ENCODE results near the gene CMTM6.
"Not testable (repeated sequence)": the region's sequence is repeated elsewhere in the genome, so short reads cannot be mapped to it uniquely, and the experiment has no call there.

CMTM6 gene

DNA sequence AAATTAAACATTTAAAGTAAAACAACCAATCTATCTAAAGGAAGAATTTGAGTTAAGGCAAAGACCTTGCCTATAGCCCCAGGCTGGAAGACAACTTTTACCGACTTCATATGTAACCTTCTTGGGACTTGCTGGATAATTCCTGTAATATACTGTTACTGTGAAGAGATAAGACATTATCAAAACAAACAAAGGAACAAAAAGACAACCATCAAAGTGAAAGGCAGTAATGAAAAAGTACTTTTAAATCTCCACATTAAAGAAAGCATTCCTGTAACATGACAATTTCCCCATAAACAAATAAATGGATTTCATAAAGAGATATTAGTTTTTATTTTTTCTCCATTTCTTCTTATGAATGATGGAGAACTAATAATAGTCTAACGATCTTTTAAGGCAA, 2.4 kb downstream of the CMTM6 start:
- no peak for DNase-seq (ENCODE audit: low read depth in 2 of 2, low spot score in 1 of 2)

DNA sequence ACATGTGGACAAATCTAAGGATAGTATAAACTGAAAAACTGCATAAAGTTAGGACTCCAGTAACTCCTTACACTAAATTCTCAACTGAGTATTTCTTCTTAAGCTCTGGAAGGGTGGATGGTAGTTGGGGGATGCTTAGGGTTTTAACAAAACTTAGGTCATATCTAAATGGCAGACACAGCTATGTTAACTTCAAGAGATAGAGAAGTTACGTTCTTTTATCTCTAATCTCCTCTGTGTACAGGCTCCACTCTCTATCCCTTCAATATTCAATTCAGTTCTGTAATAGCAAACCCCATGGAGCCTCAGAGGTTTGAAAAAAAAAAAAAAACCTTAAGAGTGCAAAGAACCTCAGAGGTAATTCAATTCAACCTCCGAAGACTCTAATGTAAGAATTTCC, 3.1 kb downstream of the CMTM6 start:
- no peak for DNase-seq (ENCODE audit: low read depth in 2 of 2, low spot score in 1 of 2)

DNA sequence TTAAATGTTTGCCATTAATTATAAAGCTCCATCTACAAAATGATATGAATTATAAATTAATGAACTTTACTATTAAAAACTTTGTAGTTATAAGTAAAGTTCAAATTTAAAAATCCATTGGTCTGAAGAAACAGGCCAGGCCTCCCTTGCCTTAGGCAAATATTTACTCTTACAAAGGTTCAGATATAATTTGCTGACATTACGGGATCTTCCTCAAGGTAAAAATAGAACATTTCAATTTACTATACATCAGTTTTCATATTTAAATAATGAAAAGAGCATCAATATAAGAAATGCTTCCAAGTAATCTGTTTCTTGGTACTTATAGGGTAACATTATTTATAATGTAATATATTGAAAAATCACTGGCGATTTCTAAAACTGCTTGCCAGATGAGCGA, 3.7 kb downstream of the CMTM6 start:
- no peak for DNase-seq (ENCODE audit: low read depth in 2 of 2, low spot score in 1 of 2)

DNA sequence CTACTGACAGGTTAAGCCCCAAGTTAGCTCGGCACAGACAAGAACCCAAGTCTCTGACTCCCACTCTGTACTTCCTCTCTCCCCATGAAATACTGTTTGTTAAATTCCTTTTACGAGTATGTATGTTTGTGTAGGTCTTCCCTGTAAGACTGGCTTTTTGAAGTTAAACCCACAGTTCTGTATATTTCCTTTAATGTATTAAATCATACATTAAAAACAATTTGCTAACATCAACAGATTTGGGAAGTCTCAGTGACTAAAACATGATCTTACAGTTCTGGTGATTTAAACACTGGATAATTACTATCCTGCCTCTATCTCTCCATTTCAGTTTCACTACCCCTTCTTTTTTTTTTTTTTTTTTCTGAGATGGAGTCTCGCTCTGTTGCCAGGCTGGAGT, 4.4 kb downstream of the CMTM6 start:
- DNase-seq (ENCODE audit: low read depth in 2 of 2, low spot score in 1 of 2), result no peak

DNA sequence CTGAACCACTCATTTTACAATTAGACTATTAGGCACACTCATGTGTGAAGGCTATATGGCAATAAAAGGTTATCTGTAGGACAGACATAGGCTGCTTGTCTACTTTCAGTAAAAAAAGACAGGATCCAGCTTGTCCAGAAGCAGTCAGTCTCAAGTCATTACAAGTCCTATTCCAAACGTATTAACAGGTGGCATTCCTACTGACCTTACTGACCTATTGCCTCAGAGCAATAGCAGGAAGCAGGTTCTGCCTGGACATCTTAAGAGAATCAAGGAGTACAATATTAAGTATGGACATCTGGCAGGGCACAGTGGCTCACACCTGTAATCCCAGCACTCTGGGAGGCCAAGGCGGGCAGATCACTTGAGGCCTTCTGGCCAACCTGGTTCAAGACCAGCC, 7.0 kb downstream of the CMTM6 start:
- DNase-seq (ENCODE audit: low read depth in 2 of 2, low spot score in 1 of 2), result no peak

DNA sequence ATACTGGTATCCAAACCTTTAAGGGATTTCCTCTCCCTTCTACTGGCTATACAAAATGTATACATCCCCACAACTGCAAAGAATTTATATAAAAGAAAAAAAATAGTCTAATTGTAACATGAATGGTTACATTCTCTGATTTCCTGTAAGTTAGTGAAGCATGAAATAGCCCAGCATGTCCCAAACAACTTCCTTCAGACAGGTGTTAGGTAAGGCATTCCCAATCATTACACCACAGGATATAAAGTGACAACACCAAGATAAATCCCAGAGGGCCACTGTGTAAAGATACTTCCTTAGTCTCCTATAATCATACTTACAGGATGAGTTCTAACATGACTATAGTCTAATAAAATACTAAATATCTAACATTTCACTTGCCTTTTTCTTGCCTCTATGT, 7.6 kb downstream of the CMTM6 start:
- no peak for DNase-seq (ENCODE audit: low read depth in 2 of 2, low spot score in 1 of 2)

DNA sequence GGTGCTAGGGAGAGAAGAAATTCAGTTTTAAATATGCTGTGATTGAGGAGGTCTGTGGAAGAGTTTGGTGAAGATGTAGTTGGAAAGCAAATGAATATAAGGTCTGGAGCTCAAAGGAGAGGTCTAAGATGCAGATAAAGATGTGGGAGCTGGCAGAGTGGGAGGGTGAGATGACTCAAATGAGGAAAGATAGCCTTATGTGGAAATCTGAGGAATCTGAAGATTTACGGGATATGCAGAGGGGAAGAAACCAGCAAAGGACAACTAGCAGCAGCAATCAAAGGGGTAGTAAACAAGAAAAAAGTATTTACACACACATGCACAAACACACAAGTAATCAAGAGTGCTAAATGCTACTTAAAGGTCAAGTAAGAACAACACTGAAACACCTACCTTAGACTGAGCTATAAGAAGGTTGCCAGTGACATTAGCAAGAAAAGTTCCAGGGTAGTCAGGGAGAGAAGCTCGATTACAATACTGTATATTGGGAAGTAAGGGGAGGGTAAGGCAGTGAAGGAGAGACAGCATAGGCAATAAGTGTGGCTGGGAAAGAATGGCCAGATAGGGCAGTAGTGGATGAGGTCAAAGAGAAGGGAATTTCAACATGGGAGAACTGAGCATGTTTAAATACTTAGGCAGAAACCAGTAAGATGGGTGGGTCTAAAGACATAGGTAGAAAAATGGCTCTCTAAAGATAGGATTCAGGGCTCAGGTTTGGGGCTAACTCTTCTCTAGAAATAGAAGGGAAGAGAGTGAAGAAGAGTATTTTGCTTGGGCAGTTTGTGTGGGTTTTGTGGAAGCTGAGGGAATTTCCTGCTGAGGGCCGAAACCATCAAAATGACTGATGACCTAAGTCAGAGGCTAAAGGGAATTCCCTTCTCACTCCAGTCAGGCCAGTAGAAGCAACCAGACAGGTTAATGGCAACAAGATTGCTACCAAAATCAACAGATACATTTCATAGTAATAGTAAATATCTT, 8.9 kb downstream of the CMTM6 start:
- no peak for DNase-seq (ENCODE audit: low read depth in 2 of 2, low spot score in 1 of 2)

DNA sequence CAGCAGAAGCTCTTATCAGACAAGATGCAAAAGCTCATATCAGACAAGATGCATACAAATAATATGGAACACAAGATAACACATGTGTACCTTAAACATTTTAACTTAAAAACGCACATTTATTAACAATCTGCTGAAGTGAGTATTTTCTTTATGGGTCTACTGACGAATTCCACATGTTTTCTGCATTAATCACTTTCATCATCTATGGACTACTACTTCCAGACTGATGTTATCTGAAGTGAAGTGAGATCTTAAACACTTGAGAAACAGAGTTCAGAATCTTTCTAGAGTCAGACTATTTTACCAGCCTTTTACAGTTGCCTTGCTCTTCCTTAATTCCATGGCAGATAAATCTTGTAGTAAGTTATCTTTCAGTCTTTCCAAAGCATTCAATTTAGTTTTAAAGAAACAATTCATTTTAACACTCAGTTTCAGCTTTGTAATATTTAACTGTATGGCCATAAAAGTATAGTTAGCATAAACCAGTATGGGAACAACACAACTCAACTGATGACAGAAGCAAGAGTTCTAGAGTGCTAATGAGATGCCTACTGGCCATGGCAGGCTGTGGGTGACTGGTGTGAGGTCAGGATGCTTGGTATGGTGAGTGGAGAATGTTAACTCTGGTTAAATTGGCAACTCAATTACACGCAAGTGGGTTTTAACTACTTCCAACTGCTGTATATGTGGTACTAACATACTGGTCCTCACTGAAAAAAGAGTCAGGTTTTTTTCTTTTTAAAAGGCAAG, 9.8 kb downstream of the CMTM6 start:
- DNase-seq (ENCODE audit: low read depth in 2 of 2, low spot score in 1 of 2), result no peak

DNA sequence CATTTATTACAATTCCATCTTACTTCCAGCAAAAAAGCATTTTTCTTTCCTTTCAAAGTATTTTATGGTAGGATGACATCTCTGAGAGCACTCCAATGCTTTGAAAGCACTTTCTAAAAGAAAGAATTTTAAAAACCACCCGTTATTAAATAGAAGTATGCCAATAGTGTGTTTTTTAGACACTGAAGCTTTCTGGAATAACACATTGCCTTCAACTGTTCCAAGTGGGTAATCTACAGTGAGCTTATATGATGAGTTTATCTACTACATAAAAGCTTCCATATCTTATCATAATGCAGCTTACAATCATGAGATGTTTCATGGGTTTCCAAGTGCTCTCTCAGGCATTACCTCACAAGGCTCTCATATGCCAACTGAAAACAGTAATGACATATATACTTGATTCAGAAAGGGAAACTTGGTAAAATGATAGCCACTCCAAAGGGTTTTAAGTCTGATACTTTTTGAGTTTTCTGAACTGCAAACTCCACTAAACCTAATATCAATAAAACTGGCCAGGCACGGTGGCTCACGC, 14.1 kb downstream of the CMTM6 start:
- DNase-seq (ENCODE audit: low read depth in 2 of 2, low spot score in 1 of 2), result no peak

DNA sequence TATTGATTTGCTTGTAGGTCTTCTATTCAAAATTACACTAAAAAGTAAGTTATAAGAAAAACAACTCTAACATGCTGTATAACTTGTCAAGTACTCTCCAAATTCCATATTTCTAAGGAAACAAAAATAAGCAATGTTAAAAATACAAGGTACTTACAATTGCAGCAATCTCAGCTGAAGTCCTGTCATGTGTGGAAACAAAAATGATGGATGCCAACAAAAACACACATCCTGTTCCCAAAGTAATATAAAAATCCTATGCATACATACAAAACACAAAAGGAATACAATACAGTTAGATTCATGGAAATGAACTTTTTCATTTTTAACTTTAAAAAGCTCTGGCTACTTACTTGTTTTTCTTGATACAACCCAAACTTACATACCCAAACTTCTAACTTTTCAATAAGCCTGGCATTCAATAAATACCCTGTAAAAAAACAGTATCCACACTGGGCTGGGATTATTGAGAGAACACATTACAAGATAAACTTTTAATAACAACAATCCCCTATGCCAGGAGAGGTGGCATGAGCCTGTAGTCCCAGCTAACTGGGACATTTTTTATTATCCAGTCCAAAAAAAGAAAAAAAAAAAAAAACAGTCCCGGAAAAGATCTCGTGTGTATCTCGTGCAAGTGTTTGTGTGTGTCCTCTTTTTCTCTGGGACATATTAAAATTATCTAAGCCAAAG, 14.7 kb downstream of the CMTM6 start:
- DNase-seq (ENCODE audit: low read depth in 2 of 2, low spot score in 1 of 2), result no peak

DNA sequence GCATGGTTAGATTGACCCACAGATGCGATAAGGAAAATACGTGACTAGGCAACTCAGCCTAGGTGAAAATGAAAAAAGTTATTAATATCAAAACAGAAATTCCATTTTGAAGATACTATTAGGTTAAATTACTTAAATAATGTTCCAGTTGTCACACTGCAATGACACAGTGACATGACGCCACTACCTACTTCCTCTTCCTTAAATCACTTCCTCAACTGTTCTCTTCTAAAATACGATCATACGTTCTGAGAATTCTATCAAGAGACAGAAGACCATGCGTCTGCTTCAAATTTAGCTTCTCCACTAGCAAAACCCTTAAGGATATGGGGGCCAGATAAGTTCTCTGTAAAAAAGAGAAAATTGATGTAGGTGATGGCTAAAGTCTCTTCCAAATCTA, 18.2 kb downstream of the CMTM6 start:
- no peak for DNase-seq (ENCODE audit: low read depth in 2 of 2, low spot score in 1 of 2)

DNA sequence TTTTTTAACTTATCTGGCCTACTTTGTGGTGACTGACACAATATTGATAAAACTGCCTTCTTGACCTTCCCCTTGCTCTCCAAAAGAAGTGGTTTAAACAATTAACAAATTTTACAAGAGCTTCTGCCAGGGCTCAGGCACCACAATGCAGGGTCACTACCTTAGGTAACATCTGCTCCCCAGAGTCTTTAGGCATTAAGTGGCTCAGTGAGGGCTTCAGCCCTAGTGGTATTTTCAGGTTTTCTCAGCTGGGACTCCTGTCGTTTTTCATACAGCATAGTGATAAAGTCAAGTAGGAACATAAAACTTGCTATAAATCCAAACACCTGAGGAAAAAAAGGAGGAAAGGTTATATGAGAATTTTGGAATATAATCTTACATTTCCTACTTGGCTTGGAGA, 18.9 kb downstream of the CMTM6 start:
- DNase-seq (ENCODE audit: low read depth in 2 of 2, low spot score in 1 of 2), result no peak

DNA sequence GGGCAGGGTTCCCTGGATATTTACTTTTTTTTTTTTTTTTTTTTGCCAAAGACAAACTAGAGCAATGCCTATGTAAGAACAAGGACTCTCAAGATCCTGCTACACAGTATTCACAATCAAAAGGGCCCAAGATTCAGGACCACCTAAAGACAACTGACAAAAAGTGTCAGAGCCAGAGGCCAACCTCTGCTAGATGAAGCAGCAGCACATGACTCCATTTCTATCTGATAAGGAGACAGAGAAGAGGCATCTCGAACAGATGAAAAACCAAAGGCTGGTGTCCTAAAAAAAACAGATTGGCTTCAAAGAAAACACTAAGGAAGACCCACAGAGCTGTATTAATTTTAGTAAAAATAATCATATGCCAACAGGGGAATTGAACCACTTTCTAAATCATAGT, 20.0 kb downstream of the CMTM6 start:
- no peak for DNase-seq (ENCODE audit: low read depth in 2 of 2, low spot score in 1 of 2)

DNA sequence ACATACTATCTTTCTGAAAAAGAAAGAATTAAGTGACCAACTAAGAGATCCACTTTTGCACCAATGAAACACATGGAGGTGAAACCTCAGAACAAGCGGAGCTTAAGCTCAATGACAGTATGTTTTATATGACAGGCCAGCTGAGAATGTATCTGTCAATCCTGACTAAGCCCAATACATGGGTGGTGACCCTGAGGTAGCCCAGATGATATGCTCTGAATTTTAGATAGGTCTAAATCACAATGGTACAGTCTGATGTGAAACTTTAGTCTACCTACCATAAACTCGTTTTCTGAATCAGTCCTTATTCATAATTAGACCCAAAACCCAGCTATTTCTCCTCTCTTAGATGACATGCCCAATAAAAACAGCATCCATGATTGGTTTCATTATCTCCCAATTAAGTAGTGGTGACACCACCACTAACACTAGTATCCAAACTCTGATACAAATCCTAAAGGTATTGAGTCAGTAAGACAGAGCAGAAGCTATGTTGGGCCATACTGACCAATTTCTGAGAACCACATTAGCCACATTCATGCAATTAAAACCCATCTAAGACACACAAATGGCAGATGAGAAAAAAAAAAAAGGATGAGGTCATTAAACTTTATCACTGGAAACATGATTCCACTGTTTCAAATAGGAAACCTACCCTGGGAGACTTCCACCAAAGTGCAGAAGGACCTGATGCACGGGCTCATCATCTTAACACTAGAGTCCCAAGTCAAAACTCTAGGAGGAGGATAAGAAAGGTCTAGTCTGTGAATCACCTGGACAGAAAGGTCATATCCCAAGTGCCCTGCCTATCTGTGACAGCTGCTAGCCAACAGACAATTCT, 20.6 kb downstream of the CMTM6 start:
- no peak for DNase-seq (ENCODE audit: low read depth in 2 of 2, low spot score in 1 of 2)

DNA sequence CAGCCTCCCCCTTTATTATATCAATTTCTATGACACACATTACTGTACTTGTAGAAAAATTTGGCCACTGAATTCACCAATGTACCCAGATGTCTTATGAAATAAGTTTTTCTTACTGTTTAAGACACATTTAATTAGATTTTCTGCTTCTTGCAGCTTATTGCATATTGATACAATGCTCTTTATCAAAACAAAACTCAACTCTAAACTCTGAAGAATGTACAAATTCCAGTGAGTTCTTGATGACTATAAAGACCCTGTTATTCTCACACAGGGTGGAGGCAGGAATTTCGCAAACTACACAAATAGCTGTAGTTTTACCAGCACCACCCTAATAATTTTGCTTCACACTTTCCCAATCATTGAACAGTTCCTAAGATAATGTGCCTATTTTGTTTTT, 22.0 kb downstream of the CMTM6 start:
- no peak for DNase-seq (ENCODE audit: low read depth in 2 of 2, low spot score in 1 of 2)

DNA sequence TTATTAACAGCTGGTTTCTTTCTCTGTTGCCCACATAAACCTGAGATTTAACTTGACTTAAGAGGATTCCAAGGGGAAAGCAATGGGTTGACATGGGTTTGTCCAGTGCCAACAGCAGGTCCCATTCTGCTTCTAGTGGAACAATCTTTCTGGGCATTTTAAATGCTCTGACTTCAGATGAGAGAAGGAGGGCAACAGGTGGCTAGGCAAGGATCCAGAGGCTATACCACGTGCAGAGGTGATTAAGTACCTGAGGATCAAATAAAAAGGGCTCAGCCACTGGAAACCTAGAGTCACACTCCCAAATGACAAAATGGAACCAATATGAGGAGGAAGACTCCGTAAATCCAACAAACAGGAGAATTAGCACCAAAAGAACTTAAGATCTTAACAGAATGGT, 28.5 kb downstream of the CMTM6 start:
- no peak for DNase-seq (ENCODE audit: low read depth in 2 of 2, low spot score in 1 of 2)

DNA sequence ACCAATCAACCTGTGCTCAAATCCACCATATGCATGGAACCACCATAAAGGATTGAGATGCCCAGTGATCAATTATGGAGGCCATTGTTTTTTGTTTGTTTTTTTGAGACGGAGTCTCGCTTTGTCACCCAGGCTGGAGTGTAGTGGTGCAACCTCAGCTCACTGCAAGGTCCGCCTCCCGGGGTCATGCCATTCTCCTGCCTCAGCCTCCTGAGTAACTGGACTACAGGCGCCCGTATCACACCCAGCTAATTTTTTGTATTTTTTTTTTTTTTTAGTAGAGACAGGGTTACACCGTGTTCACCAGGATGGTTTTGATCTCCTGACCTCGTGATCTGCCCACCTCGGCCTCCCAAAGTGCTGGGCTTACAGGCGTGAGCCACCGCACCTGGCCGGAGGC, 30.5 kb downstream of the CMTM6 start:
- not testable (repeated sequence) for DNase-seq (ENCODE audit: low read depth in 2 of 2, low spot score in 1 of 2)

DNA sequence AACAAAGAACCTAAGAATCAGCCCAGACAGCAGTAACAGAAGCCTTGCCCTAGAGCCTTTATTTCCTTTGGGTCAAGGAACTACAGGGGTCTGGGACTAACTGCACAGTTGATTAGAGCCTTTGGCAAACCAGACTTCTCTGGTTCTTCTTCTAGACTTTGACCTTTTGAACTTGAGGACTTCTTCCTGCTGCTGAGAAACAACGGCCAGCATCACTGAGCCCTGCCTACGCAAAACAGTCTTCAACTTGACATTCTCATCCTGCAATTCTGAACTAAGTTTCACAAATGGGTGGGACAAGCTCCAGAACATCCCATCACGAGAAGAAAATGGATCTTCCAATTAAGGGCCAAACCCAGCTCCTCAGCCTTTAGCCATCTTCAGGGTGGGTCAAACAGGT, 31.4 kb downstream of the CMTM6 start:
- no peak for DNase-seq (ENCODE audit: low read depth in 2 of 2, low spot score in 1 of 2)

DNA sequence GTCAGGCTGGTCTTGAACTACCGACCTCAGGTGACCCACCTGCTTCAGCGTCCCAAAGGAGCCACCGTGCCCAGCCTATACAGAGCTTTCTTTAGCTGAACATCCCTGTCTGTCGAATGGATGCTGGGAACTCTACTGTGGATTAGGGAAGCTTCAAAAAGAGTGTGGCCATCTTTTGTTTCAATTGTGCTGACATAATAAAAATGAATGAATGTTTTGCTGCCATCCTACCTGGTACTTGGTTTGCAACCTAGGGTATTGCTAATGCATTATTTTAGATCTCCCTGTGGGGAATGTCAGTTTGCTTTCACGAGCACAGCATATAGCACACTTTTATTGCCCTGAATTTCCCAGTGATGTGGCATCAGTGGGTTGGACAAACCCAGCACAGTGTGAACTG, 32.3 kb downstream of the CMTM6 start:
- no peak for DNase-seq (ENCODE audit: low read depth in 2 of 2, low spot score in 1 of 2)

DNA sequence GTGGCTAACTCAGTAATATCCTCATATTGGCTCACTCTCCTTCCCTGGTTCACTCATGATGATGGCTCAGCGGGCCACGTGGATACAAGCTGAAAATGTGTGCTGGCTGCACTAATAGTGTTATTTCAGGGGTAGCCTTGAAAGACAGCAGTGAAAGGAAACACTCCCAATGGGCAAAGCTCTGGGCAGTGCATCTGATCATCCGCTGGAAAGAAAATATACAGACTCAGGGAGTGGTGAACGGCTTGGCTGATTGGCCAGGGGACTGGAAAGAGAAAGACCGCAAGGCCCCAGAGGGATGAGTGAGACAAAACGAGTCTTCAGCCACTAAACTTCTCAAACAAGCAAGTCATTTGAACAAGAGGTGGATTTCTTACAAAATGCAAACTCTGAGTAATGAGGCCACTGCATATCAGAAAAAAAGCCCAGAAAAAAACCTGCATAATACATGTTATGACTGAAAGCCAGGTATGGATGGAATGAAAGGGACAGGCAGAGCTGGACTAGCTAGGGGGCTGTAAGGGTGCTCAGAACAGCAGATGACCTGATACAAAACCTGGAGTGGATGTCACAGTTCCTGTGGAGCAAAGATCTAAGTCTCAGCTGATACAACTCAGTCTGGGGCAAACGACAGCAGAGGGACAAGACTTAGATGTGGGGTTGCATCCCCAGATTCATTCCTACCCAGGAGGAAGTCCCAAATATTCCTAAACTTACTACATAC, 33.3 kb downstream of the CMTM6 start:
- DNase-seq (ENCODE audit: low read depth in 2 of 2, low spot score in 1 of 2), result no peak
